SK-N-SH (cell line): Measurements from ENCODE around the gene BTG1. TPM values are rescaled to one million over a fixed set of nuclear protein-coding genes. Genes with fewer than 3 reads are reported as not detected.

ENCODE experiments used
- CTCF ChIA-PET: fragments of 300-600, 350-600 bp; formaldehyde crosslinking; extraction: SDS; loops from one replicate; lab custom pipeline; 2021; lab: Yijun Ruan, JAX
- POLR2A ChIA-PET: fragments of 350-600 bp; sonication (Branson Sonifier 250); formaldehyde crosslinking; extraction: SDS; loops from one replicate; lab custom pipeline; 2020; ENCODE audit warnings: antibody characterized with exemption, inconsistent platforms; lab: Yijun Ruan, JAX
- DNase-seq: peaks from one replicate; pipeline ENCODE4 v3.0.0; 2012
- H2AFZ ChIP-seq: fragments of 200-600 bp; sonication (generic); 2 replicates; pipeline ENCODE4 v1.8.1; 2016; ENCODE audit warnings: antibody characterized with exemption, mild to moderate bottlenecking, low read depth
- H3F3A ChIP-seq: fragments of 200-600 bp; sonication (generic); replicated peaks from 2 replicates; pipeline ENCODE3; 2016; ENCODE audit warnings: antibody characterized with exemption, mild to moderate bottlenecking; ENCODE audit not compliant: insufficient read depth
- H3K27ac ChIP-seq, 2 experiments: fragments of 200-500 bp in 1 of 2; fragments of 200-600 bp in 1 of 2; sonication (Bioruptor generic) in 1 of 2; sonication (generic), shearing (Covaris generic) in 1 of 2; 2 replicates each; pipeline versions ENCODE4 v1.5.1 to v1.6.1; 2014 to 2016; ENCODE audit warnings: low read depth in 2 of 2, inconsistent platforms in 1 of 2, low read length in 1 of 2, mild to moderate bottlenecking in 1 of 2, mixed read lengths in 1 of 2
- H3K27me3 ChIP-seq: fragments of 200-600 bp; sonication (generic), shearing (Covaris generic); 2 replicates; pipeline ENCODE4 v1.6.1; 2016; ENCODE audit warnings: mixed run types; ENCODE audit not compliant: insufficient read depth
- H3K36me3 ChIP-seq, 2 experiments: fragments of 200-500 bp in 1 of 2; fragments of 200-600 bp in 1 of 2; sonication (Bioruptor generic) in 1 of 2; sonication (generic) in 1 of 2; replicated peaks in 1 of 2; 2 replicates each; pipeline versions ENCODE3 to v1.5.1; 2014 to 2016; ENCODE audit warnings: low read length in 1 of 2, mild to moderate bottlenecking in 1 of 2; ENCODE audit not compliant: insufficient read depth in 2 of 2, control insufficient read depth in 1 of 2
- H3K4me1 ChIP-seq, 2 experiments: fragments of 200-500 bp in 1 of 2; fragments of 200-600 bp in 1 of 2; sonication (Bioruptor generic) in 1 of 2; sonication (generic), shearing (Covaris generic) in 1 of 2; 2 replicates each; pipeline versions ENCODE4 v1.5.1 to v1.6.1; 2014 to 2016; ENCODE audit warnings: low read depth in 1 of 2, low read length in 1 of 2, mixed run types in 1 of 2; ENCODE audit not compliant: insufficient read depth in 2 of 2, control insufficient read depth in 1 of 2
- H3K4me2 ChIP-seq: fragments of 200-600 bp; sonication (generic), shearing (Covaris generic); 2 replicates; pipeline ENCODE4 v1.6.1; 2017; ENCODE audit warnings: mixed run types
- H3K4me3 ChIP-seq, 2 experiments: fragments of 200-500 bp in 1 of 2; fragments of 200-600 bp in 1 of 2; sonication (Bioruptor generic) in 1 of 2; sonication (generic), shearing (Covaris generic) in 1 of 2; 2 replicates each; pipeline versions ENCODE4 v1.5.1 to v1.8.1; 2014 to 2016; ENCODE audit warnings: low read depth in 2 of 2, inconsistent platforms in 1 of 2, low read length in 1 of 2, mild to moderate bottlenecking in 1 of 2, mixed read lengths in 1 of 2, moderate library complexity in 1 of 2
- H3K79me2 ChIP-seq: fragments of 200-600 bp; sonication (generic); 2 replicates; pipeline ENCODE4 v1.8.1; 2017; ENCODE audit warnings: mild to moderate bottlenecking; ENCODE audit not compliant: insufficient read depth
- H3K9ac ChIP-seq: fragments of 200-600 bp; sonication (generic); 2 replicates; pipeline ENCODE4 v1.6.1; 2017; ENCODE audit warnings: mixed run types
- H3K9me2 ChIP-seq: fragments of 200-600 bp; sonication (generic); 2 replicates; pipeline ENCODE4 v1.6.1; 2017; ENCODE audit warnings: mixed run types
- H3K9me3 ChIP-seq: fragments of 200-600 bp; sonication (generic); 2 replicates; pipeline ENCODE4 v1.6.1; 2017; ENCODE audit warnings: mixed run types, mild to moderate bottlenecking, moderate library complexity
- H4K20me1 ChIP-seq: fragments of 200-600 bp; sonication (generic); 2 replicates; pipeline ENCODE4 v1.6.1; 2017; ENCODE audit warnings: mild to moderate bottlenecking, mixed run types; ENCODE audit not compliant: insufficient read depth
- EZH2phosphoT487 ChIP-seq: fragments of 200-600 bp; sonication (generic); IDR thresholded peaks from 2 replicates; pipeline ENCODE4 v1.6.1; 2017; ENCODE audit warnings: low read depth, mixed run types, mild to moderate bottlenecking, antibody characterized with exemption, moderate library complexity, borderline replicate concordance
- FOSL2 ChIP-seq: IDR thresholded peaks from 2 replicates; pipeline ENCODE4 v1.4.0; 2012; ENCODE audit warnings: low read depth, mild to moderate bottlenecking, moderate library complexity, borderline replicate concordance
- GABPA ChIP-seq: IDR thresholded peaks from 2 replicates; pipeline ENCODE4 v1.4.0; 2012; ENCODE audit warnings: low read depth, mild to moderate bottlenecking
- GATA2 ChIP-seq: sonication (generic); formaldehyde crosslinking; IDR thresholded peaks from 2 replicates; pipeline ENCODE4 v1.5.0; 2020; ENCODE audit warnings: mild to moderate bottlenecking, missing genetic modification reagents
- IRF3 ChIP-seq: fragments of 150-350 bp; IDR thresholded peaks from 2 replicates; pipeline ENCODE4 v1.6.1; 2016; ENCODE audit warnings: mild to moderate bottlenecking, low read depth, low read length
- JUND ChIP-seq: IDR thresholded peaks from 2 replicates; pipeline ENCODE4 v1.4.0; 2012
- MAX ChIP-seq: IDR thresholded peaks from 2 replicates; pipeline ENCODE4 v1.4.0; 2012; ENCODE audit warnings: low read depth
- PBX3 ChIP-seq: IDR thresholded peaks from 2 replicates; pipeline ENCODE4; 2012
- POLR2AphosphoS5 ChIP-seq: IDR thresholded peaks from 2 replicates; pipeline ENCODE4 v1.6.1; 2012; ENCODE audit warnings: low read depth, low read length
- REST ChIP-seq: IDR thresholded peaks from 2 replicates; pipeline ENCODE4 v1.6.1; 2012; ENCODE audit warnings: mild to moderate bottlenecking, low read depth, low read length, moderate library complexity
- RFX5 ChIP-seq: IDR thresholded peaks from 2 replicates; pipeline ENCODE4 v1.6.1; 2012; ENCODE audit warnings: mild to moderate bottlenecking, improper control_type of control experiment, low read length
- SIN3A ChIP-seq: IDR thresholded peaks from 2 replicates; pipeline ENCODE4 v1.6.1; 2012; ENCODE audit warnings: low read depth, mild to moderate bottlenecking, low read length, moderate library complexity, borderline replicate concordance
- SMC3 ChIP-seq: IDR thresholded peaks from 2 replicates; pipeline ENCODE4 v1.6.1; 2012; ENCODE audit warnings: low read depth, low read length, improper control_type of control experiment
- TAF1 ChIP-seq: IDR thresholded peaks from 2 replicates; pipeline ENCODE4 v1.6.1; 2012; ENCODE audit warnings: low read depth, mild to moderate bottlenecking, low read length, moderate library complexity, borderline replicate concordance
- TCF12 ChIP-seq: IDR thresholded peaks from 2 replicates; pipeline ENCODE4 v1.4.0; 2012
- YY1 ChIP-seq: IDR thresholded peaks from 2 replicates; pipeline ENCODE4 v1.4.0; 2012; ENCODE audit warnings: low read depth, mild to moderate bottlenecking
- ZBTB33 ChIP-seq: IDR thresholded peaks from 2 replicates; pipeline ENCODE4 v1.4.0; 2012; ENCODE audit warnings: low read depth, borderline replicate concordance
- WGBS: methylation state at CpG from one replicate; pipeline ENCODE4 v1.1.6; 2017; ENCODE audit warnings: low lambda C conversion rate; 5-methylcytosine and 5-hydroxymethylcytosine counted together
- polyA plus RNA-seq, 3 experiments: library from polyadenylated mRNA; depleted of rRNA; stranded (reverse); fragments of >200 nt; gene quantifications; 2 replicates each; pipeline ENCODE4 v1.2.3, GENCODE V29; 2012

Gene BTG1
- polyA plus RNA-seq, 1 of the 3 experiments (the other 2 are of a cell fraction): 28.3 TPM

GRCh38 chr12:92110083-92110640 lies 35.5 kb downstream of the BTG1 start (continued):
- no peak for TF ChIP-seq ZBTB33
- TF ChIP-seq, all 33 proteins: peak for 0

GRCh38 chr12:92109613-92110012 lies 36.0 kb downstream of the BTG1 start:
- 95% methylated on average over 4 of the region's 4 CpGs for WGBS
- no peaks in the 10 kb centered on the region for H3K36me3 ChIP-seq
- H3K4me1 ChIP-seq: peaks cover 27 to 41% of the 10 kb centered on the region in 2 experiments; a peak in 3 of 4 replicates
- H3K9me2 ChIP-seq: no peaks in the 10 kb centered on the region
- no peak overlapping the region for H2AFZ ChIP-seq
- ChIA-PET CTCF (interaction anchor here (1.0 to 1.8 kb wide), 2 partner anchors 298 to 728 kb away, joined by 3 to 7 read pairs; no protein-coding TSS in a partner anchor), POLR2A (no interaction called here)
- no peak overlapping the region for H3K4me2 ChIP-seq
- H3K79me2 ChIP-seq: peaks cover 11% of the 10 kb centered on the region; the same call in 1 of the 2 replicates
- no peaks in the 10 kb centered on the region for H4K20me1 ChIP-seq
- no peak overlapping the region for H3K9ac ChIP-seq
- no peaks in the 10 kb centered on the region for H3K9me3 ChIP-seq
- H3K4me3 ChIP-seq: no peak overlapping the region
- no peak for TF ChIP-seq JUND
- no peak for TF ChIP-seq YY1
- TF ChIP-seq EZH2phosphoT487: no peak
- TF ChIP-seq POLR2AphosphoS5: no peak
- no peak for TF ChIP-seq GATA2 (CRISPR knock-in tag)
- no peak for TF ChIP-seq IRF3
- no peak for TF ChIP-seq TAF1
- no peak for TF ChIP-seq GABPA
- H3F3A ChIP-seq: no peaks in the 10 kb centered on the region
- H3K27ac ChIP-seq: peak overlapping the region in 1 of 2 experiments; percentile 99; a peak in 2 of 4 replicates
- DNase-seq: no peak
- H3K27me3 ChIP-seq: no peaks in the 10 kb centered on the region

- Histone ChIP-seq H3K79me2 (peaks cover 11% of the 10 kb centered on the region), H3K4me2 (peak overlapping the region; percentile 46), H3K9ac (peak overlapping the region; percentile 10; the same call in 1 of the 2 replicates), H3K36me3 (no peaks in the 10 kb centered on the region), H3K27ac (peak overlapping the region; percentile 35 to 99; a peak in 3 of 4 replicates), H4K20me1 (no peaks in the 10 kb centered on the region), H3F3A (no peaks in the 10 kb centered on the region), H2AFZ (peak overlapping the region; percentile 43; the same call in 1 of the 2 replicates), H3K4me1 (peaks cover 27 to 41% of the 10 kb centered on the region in 2 experiments; a peak in 3 of 4 replicates), H3K9me2 (no peaks in the 10 kb centered on the region), H3K4me3 (no peak overlapping the region), H3K27me3 (no peaks in the 10 kb centered on the region), H3K9me3 (no peaks in the 10 kb centered on the region)
- DNase-seq: peak; percentile 20
- POLR2A ChIA-PET: interaction anchor here (2.5 kb wide), 1 partner anchor 37 kb away, joined by 22 read pairs; the partner anchor contains the start of gene BTG1
- 62% methylated on average over 3 of the region's 3 CpGs for WGBS
- CTCF ChIA-PET: interaction anchor here (1.0 to 1.8 kb wide), 3 partner anchors 36 to 727 kb away, joined by 3 to 7 read pairs (median 5); no protein-coding TSS in a partner anchor
- TF ChIP-seq TCF12 (no peak), MAX (no peak), GABPA (no peak), RFX5 (no peak), PBX3 (no peak), SMC3 (no peak), FOSL2 (no peak), REST (no peak), SIN3A (no peak), EZH2phosphoT487 (no peak)
These were observed 37.0 kb downstream of the BTG1 start for GRCh38 chr12:92108651-92109050.
